ENCODE data around the gene MYOM3. TPM values are rescaled to one million over a fixed set of nuclear protein-coding genes. Genes with fewer than 3 reads are reported as not detected.

Gene MYOM3
- total and polyA plus RNA-seq, 7 donors: under 0.01 to 3.7 (median 3.0) TPM; not detected in 2

DNA sequence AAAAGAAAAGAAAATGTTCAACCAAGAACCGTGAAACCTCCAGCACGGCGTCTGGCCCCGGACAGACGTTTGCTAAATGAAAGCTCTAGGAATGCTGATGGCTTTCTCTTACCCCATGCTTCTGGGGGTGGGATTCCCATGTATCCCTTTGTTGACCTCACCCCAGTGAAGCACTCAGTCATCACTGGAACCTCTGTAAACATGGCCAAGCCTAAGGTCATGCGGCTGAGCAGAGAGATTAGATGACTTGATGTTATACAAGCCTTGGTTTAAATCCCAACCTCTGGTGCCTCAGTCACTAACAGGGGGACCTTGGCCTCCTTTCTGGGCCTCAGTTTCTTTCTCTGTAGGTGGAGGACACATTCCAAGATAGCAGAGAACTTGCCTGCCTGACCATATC lies 2.8 kb upstream of the MYOM3 start:
- H3K4me3 ChIP-seq: no peak overlapping the region
- 85 to 91% methylated on average over 6 of the region's 6 CpGs for WGBS, 2 donors
- intact Hi-C loops (cut with DNase I): loop anchor here (10.0 kb wide), 1 partner anchor 340 kb away; the partner anchor contains the start of gene PITHD1
- no peaks in the 10 kb centered on the region for H3K36me3 ChIP-seq
- H3K27me3 ChIP-seq: peaks cover 0 to 13% (median 0%) of the 10 kb centered on the region in 3 donors
- DNase-seq: no peak
- peaks cover 0 to 14% (median 9%) of the 10 kb centered on the region in 4 donors for H3K4me1 ChIP-seq
- no peak overlapping the region for H3K27ac ChIP-seq
- TF ChIP-seq POLR2A (IDR thresholded peaks at IDR 0.05) (no peak), EP300 (IDR thresholded peaks at IDR 0.05) (no peak), POLR2AphosphoS5 (IDR thresholded peaks at IDR 0.05) (no peak), CTCF (IDR thresholded peaks at IDR 0.05) (no peak)
- H3K9me3 ChIP-seq: no peaks in the 10 kb centered on the region

- TF ChIP-seq CTCF (IDR thresholded peaks at IDR 0.05) (no peak), EP300 (IDR thresholded peaks at IDR 0.05) (no peak), POLR2AphosphoS5 (IDR thresholded peaks at IDR 0.05) (no peak), POLR2A (IDR thresholded peaks at IDR 0.05) (no peak)
- H3K27ac ChIP-seq: no peak overlapping the region
- H3K36me3 ChIP-seq: no peaks in the 10 kb centered on the region
- DNase-seq: no peak
- H3K27me3 ChIP-seq: peaks cover 0 to 13% (median 0%) of the 10 kb centered on the region in 3 donors
- no peaks in the 10 kb centered on the region for H3K9me3 ChIP-seq
- 66 to 73% methylated on average over 6 of the region's 6 CpGs for WGBS, 2 donors
- H3K4me3 ChIP-seq: no peak overlapping the region
- H3K4me1 ChIP-seq: peaks cover 0 to 12% (median 8%) of the 10 kb centered on the region in 4 donors
- intact Hi-C loops (cut with DNase I): loop anchor here (10.0 kb wide), 1 partner anchor 339 kb away; the partner anchor contains the start of gene PITHD1
Measured at GRCh38 chr1:24113641-24114033, 1.7 kb upstream of the MYOM3 start.

DNA sequence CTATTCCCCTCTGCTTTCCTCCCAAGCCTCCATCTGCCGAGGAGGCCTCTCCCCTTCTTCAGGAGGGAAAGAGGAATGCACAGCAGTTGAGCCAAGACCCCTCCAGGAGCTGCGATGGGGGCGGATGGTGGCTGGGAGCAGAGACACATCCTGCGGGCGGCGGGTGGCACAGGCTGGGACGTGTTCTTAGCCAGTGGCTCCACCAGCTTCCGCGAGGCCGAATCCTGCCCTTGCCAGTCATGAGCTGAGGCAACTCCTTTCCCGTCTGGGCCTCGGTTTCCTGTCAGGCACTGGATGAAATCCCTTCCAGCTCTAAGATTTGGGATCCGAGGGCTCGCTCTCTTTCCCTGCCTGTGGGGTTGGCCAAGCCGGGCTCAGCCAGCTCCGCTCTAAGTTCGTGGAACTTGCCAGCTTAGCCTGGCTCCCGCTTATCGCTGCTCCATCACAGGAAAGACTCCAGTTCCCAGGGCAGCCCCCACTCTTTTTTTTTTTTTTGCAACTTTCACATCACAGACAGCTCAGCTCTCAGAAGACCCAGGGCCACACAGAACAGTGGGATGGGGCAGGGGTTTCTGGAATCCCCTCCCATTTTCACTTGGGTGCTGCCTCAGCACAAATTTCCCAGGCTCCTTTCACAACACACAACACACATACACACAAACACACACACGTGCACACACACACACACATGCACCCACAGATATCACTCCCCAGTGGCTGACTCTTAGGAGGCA lies 506 bp downstream of the MYOM3 start:
- Histone ChIP-seq H3K27me3 (no peaks in the 10 kb centered on the region), H3K9me3 (no peaks in the 10 kb centered on the region), H3K27ac (peak overlapping the region in 1 of 4 donors; percentile 38), H3K36me3 (no peaks in the 10 kb centered on the region), H3K4me3 (no peak overlapping the region), H3K4me1 (peaks cover 0 to 12% (median 8%) of the 10 kb centered on the region in 4 donors)
- WGBS, 2 donors: 87 to 93% methylated on average over 20 of the region's 20 CpGs
- TF ChIP-seq POLR2AphosphoS5 (IDR thresholded peaks at IDR 0.05) (no peak), CTCF (IDR thresholded peaks at IDR 0.05) (no peak), EP300 (IDR thresholded peaks at IDR 0.05) (no peak), POLR2A (IDR thresholded peaks at IDR 0.05) (no peak)
- DNase-seq: no peak
- intact Hi-C loops (cut with DNase I): loop anchor here (10.0 kb wide), 1 partner anchor 337 kb away; the partner anchor contains the start of gene PITHD1

- no peaks in the 10 kb centered on the region for H3K36me3 ChIP-seq
- no peak for DNase-seq
- TF ChIP-seq CTCF (IDR thresholded peaks at IDR 0.05) (no peak), EP300 (IDR thresholded peaks at IDR 0.05) (no peak), POLR2AphosphoS5 (IDR thresholded peaks at IDR 0.05) (no peak), POLR2A (IDR thresholded peaks at IDR 0.05) (no peak)
- no peaks in the 10 kb centered on the region for H3K9me3 ChIP-seq
- 83 to 91% methylated on average over 14 of the region's 14 CpGs for WGBS, 2 donors
- H3K4me3 ChIP-seq: no peak overlapping the region
- peak overlapping the region in 1 of 4 donors; percentile 33 for H3K27ac ChIP-seq
- H3K27me3 ChIP-seq: no peaks in the 10 kb centered on the region
- intact Hi-C loops (cut with DNase I): loop anchor here (10.0 kb wide), 1 partner anchor 336 kb away; the partner anchor contains the start of gene PITHD1
- H3K4me1 ChIP-seq: peaks cover 0 to 12% (median 8%) of the 10 kb centered on the region in 4 donors
Measured at GRCh38 chr1:24110642-24111261, 1.2 kb downstream of the MYOM3 start.
